K562 (cell line): ENCODE data around the gene DTNBP1. TPM values are rescaled to one million over a fixed set of nuclear protein-coding genes. Genes with fewer than 3 reads are reported as not detected.

Source experiments
- ETV5 ChIP-seq: sonication (generic); formaldehyde crosslinking; IDR thresholded peaks from 2 replicates; pipeline ENCODE4 v1.4.0; 2020; ENCODE audit warnings: low read depth, mild to moderate bottlenecking, missing genetic modification reagents
- GATAD2B ChIP-seq: fragments of 450-650 bp; IDR thresholded peaks from 2 replicates; pipeline ENCODE4 v1.6.1; 2017; ENCODE audit warnings: mild to moderate bottlenecking, borderline replicate concordance
- HOXB6 ChIP-seq: fragments of 250-450 bp; sonication (Bioruptor Pico); IDR thresholded peaks from 2 replicates; pipeline ENCODE4 v1.5.1; 2022; ENCODE audit warnings: mild to moderate bottlenecking, borderline replicate concordance
- NRF1 ChIP-seq, 2 experiments: fragments of 450-650 bp; IDR thresholded peaks in 1 of 2; conservative IDR thresholded peaks in 1 of 2; 2 replicates each; pipeline ENCODE4 v1.6.1; 2014; ENCODE audit warnings: mild to moderate bottlenecking in 2 of 2
- RBM14 ChIP-seq: fragments of 200-400 bp; formaldehyde crosslinking; IDR thresholded peaks from 2 replicates; pipeline ENCODE4 v1.6.1; 2018; ENCODE audit warnings: low read depth, mild to moderate bottlenecking, low read length, moderate library complexity, borderline replicate concordance; ENCODE audit not compliant: insufficient read depth
- ZNF282 ChIP-seq: sonication (generic); formaldehyde crosslinking; IDR thresholded peaks from 2 replicates; pipeline ENCODE4 v1.8.1; 2023; ENCODE audit warnings: missing genetic modification reagents
- ZNF3 ChIP-seq: fragments of 250-450 bp; sonication (Bioruptor Pico); IDR thresholded peaks from 2 replicates; pipeline ENCODE4 v1.5.0; 2021; ENCODE audit warnings: mild to moderate bottlenecking, moderate library complexity
- ZNF431 ChIP-seq: sonication (generic); formaldehyde crosslinking; IDR thresholded peaks from 2 replicates; pipeline ENCODE4 v1.8.0; 2022; ENCODE audit warnings: mild to moderate bottlenecking, missing genetic modification reagents
- polyA plus RNA-seq, 8 experiments: library from polyadenylated mRNA; depleted of rRNA in 4 of 8; stranded (reverse) in 5 of 8; unstranded in 3 of 8; fragments of >200 nt; fragmentation: Nextera tagmentation in 2 of 8; fragmentation: Illumina TruSeq in 1 of 8; extraction: Ambion mirVana in 2 of 8; extraction: Trizol in 1 of 8; gene quantifications; 2 replicates each; pipeline versions ENCODE4 v1.2.1 to v1.2.3, GENCODE V29; 2011 to 2014; ENCODE audit warnings: inconsistent platforms in 1 of 8, missing spikeins in 1 of 8
- total RNA-seq, 7 experiments: library from RNA; depleted of rRNA in 6 of 7; stranded (reverse); fragments of >200 nt in 6 of 7; fragmentation: Illumina TruSeq in 2 of 7; extraction: Trizol in 2 of 7; gene quantifications; 2 replicates each; pipeline versions ENCODE4 v1.2.1 to v1.2.3, GENCODE V29; 2011 to 2021; ENCODE audit warnings: low replicate concordance in 1 of 7
- TF ChIP-seq, protein P1 (sequence below): sonication (generic); formaldehyde crosslinking; IDR thresholded peaks from 2 replicates; pipeline ENCODE4 v1.8.0; 2022; ENCODE audit warnings: mild to moderate bottlenecking, low read depth, missing genetic modification reagents
- TF ChIP-seq, protein P2 (sequence below): sonication (generic); formaldehyde crosslinking; IDR thresholded peaks from 2 replicates; pipeline ENCODE4 v1.8.1; 2022; ENCODE audit warnings: missing genetic modification reagents
- TF ChIP-seq, protein P3 (sequence below): IDR thresholded peaks from 3 replicates; pipeline ENCODE4 v1.6.1; 2011; ENCODE audit warnings: borderline replicate concordance, mild to moderate bottlenecking; ENCODE audit not compliant: insufficient read length, insufficient read depth
- TF ChIP-seq, protein P4 (sequence below): fragments of 250-450 bp; sonication (Bioruptor Pico); IDR thresholded peaks from 2 replicates; pipeline ENCODE4 v1.4.0; 2020; ENCODE audit warnings: mild to moderate bottlenecking, moderate library complexity
- TF ChIP-seq, protein P5 (sequence below): fragments of 250-450 bp; sonication (Bioruptor Pico); IDR thresholded peaks from 2 replicates; pipeline ENCODE4 v1.4.0; 2020

Gene DTNBP1
- total and polyA plus RNA-seq, 9 of the 15 experiments (the other 6 are each of a cell fraction or from before 2014, with no cell fraction given), result 16.7 to 54.5 (median 21.4) TPM

DNA sequence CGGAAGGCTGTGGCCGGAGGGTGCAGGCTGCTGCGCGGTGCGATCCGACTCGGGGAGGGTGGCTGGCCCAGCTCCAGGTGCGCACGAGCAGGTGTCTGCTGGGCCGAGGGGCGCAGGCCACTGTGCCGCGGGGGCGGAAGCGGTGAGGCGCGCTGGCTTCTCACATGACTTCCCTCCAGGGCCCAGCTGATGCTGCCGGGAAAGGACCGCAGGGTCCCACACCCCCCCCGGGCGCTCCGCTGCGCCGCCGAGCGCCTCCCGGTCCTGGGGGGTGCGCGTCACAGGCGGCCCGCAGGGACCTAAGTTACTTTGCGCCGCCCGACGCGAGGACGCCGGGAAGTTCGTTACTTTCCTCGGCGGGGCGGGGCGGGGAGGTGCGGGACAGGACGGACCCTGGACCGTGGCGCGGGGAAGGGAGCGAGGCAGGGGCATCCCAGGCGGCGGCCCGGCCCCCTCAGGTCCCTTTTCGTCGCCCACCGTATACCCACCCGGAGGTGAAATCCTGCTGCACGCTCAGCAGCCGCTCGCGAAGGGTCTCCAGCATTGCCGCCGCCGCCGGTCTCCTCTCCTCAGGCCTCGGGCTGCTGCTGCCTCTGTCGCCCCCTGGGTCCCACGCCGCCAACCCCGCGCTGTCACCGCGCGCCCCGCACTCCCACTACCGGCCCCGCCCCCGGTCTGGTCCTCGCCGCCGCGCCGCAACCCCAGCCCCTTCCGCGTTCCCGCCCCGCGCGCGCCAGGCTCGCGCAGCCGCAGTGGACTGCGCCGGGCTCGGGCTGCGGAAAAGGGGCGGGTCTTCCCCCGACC is at the start of gene DTNBP1 (continued):
- TF ChIP-seq, protein P1, sequence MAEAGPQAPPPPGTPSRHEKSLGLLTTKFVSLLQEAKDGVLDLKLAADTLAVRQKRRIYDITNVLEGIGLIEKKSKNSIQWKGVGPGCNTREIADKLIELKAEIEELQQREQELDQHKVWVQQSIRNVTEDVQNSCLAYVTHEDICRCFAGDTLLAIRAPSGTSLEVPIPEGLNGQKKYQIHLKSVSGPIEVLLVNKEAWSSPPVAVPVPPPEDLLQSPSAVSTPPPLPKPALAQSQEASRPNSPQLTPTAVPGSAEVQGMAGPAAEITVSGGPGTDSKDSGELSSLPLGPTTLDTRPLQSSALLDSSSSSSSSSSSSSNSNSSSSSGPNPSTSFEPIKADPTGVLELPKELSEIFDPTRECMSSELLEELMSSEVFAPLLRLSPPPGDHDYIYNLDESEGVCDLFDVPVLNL (CRISPR knock-in tag), result no peak
- TF ChIP-seq ETV5 (CRISPR knock-in tag) (peak; percentile 63), NRF1 (conservative IDR thresholded peaks at IDR 0.05 in 1 of 2, IDR thresholded peaks at IDR 0.05 in 1 of 2) (peak; percentile 96), ZNF282 (CRISPR knock-in tag) (0 out of 2 replicates have a peak, but pooled peaks have one; percentile 23), RBM14 (no peak), ZNF431 (CRISPR knock-in tag) (peak; percentile 66), ZNF3 (CRISPR knock-in tag) (no peak), HOXB6 (CRISPR knock-in tag) (no peak), GATAD2B (peak; percentile 82; the same call in 1 of the 2 replicates)
- TF ChIP-seq, protein P2, sequence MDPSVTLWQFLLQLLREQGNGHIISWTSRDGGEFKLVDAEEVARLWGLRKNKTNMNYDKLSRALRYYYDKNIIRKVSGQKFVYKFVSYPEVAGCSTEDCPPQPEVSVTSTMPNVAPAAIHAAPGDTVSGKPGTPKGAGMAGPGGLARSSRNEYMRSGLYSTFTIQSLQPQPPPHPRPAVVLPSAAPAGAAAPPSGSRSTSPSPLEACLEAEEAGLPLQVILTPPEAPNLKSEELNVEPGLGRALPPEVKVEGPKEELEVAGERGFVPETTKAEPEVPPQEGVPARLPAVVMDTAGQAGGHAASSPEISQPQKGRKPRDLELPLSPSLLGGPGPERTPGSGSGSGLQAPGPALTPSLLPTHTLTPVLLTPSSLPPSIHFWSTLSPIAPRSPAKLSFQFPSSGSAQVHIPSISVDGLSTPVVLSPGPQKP, result no peak
- TF ChIP-seq, protein P3, sequence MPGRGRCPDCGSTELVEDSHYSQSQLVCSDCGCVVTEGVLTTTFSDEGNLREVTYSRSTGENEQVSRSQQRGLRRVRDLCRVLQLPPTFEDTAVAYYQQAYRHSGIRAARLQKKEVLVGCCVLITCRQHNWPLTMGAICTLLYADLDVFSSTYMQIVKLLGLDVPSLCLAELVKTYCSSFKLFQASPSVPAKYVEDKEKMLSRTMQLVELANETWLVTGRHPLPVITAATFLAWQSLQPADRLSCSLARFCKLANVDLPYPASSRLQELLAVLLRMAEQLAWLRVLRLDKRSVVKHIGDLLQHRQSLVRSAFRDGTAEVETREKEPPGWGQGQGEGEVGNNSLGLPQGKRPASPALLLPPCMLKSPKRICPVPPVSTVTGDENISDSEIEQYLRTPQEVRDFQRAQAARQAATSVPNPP, result no peak
- TF ChIP-seq, protein P4, sequence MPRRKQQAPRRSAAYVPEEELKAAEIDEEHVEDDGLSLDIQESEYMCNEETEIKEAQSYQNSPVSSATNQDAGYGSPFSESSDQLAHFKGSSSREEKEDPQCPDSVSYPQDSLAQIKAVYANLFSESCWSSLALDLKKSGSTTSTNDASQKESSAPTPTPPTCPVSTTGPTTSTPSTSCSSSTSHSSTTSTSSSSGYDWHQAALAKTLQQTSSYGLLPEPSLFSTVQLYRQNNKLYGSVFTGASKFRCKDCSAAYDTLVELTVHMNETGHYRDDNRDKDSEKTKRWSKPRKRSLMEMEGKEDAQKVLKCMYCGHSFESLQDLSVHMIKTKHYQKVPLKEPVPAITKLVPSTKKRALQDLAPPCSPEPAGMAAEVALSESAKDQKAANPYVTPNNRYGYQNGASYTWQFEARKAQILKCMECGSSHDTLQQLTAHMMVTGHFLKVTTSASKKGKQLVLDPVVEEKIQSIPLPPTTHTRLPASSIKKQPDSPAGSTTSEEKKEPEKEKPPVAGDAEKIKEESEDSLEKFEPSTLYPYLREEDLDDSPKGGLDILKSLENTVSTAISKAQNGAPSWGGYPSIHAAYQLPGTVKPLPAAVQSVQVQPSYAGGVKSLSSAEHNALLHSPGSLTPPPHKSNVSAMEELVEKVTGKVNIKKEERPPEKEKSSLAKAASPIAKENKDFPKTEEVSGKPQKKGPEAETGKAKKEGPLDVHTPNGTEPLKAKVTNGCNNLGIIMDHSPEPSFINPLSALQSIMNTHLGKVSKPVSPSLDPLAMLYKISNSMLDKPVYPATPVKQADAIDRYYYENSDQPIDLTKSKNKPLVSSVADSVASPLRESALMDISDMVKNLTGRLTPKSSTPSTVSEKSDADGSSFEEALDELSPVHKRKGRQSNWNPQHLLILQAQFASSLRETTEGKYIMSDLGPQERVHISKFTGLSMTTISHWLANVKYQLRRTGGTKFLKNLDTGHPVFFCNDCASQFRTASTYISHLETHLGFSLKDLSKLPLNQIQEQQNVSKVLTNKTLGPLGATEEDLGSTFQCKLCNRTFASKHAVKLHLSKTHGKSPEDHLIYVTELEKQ (CRISPR knock-in tag), result no peak
- TF ChIP-seq, protein P5, sequence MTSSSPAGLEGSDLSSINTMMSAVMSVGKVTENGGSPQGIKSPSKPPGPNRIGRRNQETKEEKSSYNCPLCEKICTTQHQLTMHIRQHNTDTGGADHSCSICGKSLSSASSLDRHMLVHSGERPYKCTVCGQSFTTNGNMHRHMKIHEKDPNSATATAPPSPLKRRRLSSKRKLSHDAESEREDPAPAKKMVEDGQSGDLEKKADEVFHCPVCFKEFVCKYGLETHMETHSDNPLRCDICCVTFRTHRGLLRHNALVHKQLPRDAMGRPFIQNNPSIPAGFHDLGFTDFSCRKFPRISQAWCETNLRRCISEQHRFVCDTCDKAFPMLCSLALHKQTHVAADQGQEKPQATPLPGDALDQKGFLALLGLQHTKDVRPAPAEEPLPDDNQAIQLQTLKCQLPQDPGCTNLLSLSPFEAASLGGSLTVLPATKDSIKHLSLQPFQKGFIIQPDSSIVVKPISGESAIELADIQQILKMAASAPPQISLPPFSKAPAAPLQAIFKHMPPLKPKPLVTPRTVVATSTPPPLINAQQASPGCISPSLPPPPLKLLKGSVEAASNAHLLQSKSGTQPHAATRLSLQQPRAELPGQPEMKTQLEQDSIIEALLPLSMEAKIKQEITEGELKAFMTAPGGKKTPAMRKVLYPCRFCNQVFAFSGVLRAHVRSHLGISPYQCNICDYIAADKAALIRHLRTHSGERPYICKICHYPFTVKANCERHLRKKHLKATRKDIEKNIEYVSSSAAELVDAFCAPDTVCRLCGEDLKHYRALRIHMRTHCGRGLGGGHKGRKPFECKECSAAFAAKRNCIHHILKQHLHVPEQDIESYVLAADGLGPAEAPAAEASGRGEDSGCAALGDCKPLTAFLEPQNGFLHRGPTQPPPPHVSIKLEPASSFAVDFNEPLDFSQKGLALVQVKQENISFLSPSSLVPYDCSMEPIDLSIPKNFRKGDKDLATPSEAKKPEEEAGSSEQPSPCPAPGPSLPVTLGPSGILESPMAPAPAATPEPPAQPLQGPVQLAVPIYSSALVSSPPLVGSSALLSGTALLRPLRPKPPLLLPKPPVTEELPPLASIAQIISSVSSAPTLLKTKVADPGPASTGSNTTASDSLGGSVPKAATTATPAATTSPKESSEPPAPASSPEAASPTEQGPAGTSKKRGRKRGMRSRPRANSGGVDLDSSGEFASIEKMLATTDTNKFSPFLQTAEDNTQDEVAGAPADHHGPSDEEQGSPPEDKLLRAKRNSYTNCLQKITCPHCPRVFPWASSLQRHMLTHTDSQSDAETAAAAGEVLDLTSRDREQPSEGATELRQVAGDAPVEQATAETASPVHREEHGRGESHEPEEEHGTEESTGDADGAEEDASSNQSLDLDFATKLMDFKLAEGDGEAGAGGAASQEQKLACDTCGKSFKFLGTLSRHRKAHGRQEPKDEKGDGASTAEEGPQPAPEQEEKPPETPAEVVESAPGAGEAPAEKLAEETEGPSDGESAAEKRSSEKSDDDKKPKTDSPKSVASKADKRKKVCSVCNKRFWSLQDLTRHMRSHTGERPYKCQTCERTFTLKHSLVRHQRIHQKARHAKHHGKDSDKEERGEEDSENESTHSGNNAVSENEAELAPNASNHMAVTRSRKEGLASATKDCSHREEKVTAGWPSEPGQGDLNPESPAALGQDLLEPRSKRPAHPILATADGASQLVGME (CRISPR knock-in tag), result 0 out of 2 replicates have a peak, but pooled peaks have one; percentile 13
